Smooth muscle cell (in vitro differentiated cells): Measurements from ENCODE around the gene MYRIP. TPM values are rescaled to one million over a fixed set of nuclear protein-coding genes. Genes with fewer than 3 reads are reported as not detected.

Experiments used
- DNase-seq: peaks from one replicate; lab custom pipeline; 2025; ENCODE audit not compliant: unreplicated experiment; lab: John Stamatoyannopoulos, UW
- H2AFZ ChIP-seq: fragments of 200-600 bp; sonication (generic); 2 replicates; pipeline ENCODE4 v1.6.0; 2016; ENCODE audit warnings: antibody characterized with exemption, low read depth, mild to moderate bottlenecking
- H3F3A ChIP-seq: fragments of 200-600 bp; sonication (generic); 2 replicates; pipeline ENCODE4 v1.6.0; 2017; ENCODE audit warnings: antibody characterized with exemption, low read depth
- H3K27ac ChIP-seq: fragments of 200-600 bp; sonication (generic); 2 replicates; pipeline ENCODE4 v1.5.1; 2016; ENCODE audit warnings: low read depth, mild to moderate bottlenecking
- H3K27me3 ChIP-seq: fragments of 200-600 bp; sonication (generic); 2 replicates; pipeline ENCODE4 v1.6.1; 2016; ENCODE audit warnings: low read depth, mild to moderate bottlenecking
- H3K36me3 ChIP-seq: fragments of 200-600 bp; sonication (generic); 2 replicates; pipeline ENCODE4 v1.5.1; 2016; ENCODE audit warnings: low read depth
- H3K4me1 ChIP-seq: fragments of 200-600 bp; sonication (generic); 2 replicates; pipeline ENCODE4 v1.5.1; 2016; ENCODE audit warnings: low read depth
- H3K4me2 ChIP-seq: fragments of 200-600 bp; sonication (generic); 2 replicates; pipeline ENCODE4 v1.6.0; 2016; ENCODE audit warnings: mild to moderate bottlenecking
- H3K4me3 ChIP-seq: fragments of 200-600 bp; sonication (generic); 2 replicates; pipeline ENCODE4 v1.5.1; 2016; ENCODE audit warnings: mild to moderate bottlenecking
- H3K79me2 ChIP-seq: fragments of 200-600 bp; sonication (generic); 2 replicates; pipeline ENCODE4 v1.6.0; 2016; ENCODE audit warnings: low read depth, mild to moderate bottlenecking
- H3K9ac ChIP-seq: fragments of 200-600 bp; sonication (generic); 2 replicates; pipeline ENCODE4 v1.6.0; 2016; ENCODE audit warnings: low read depth
- H3K9me3 ChIP-seq: fragments of 200-600 bp; sonication (generic); replicated peaks from 2 replicates; pipeline ENCODE4 v1.5.1; 2016; ENCODE audit warnings: low read depth
- H4K20me1 ChIP-seq: fragments of 200-600 bp; sonication (generic); 2 replicates; pipeline ENCODE4 v1.6.0; 2016; ENCODE audit warnings: low read depth
- CTCF ChIP-seq: fragments of 200-600 bp; sonication (generic); IDR thresholded peaks from 2 replicates; pipeline ENCODE4 v1.5.1; 2017; ENCODE audit warnings: borderline replicate concordance, mild to moderate bottlenecking, antibody characterized with exemption; ENCODE audit not compliant: insufficient read depth, poor library complexity, severe bottlenecking
- whole genome bisulfite sequencing: methylation state at CpG from one replicate; pipeline ENCODE4 v1.1.7; 2016; ENCODE audit warnings: low lambda C conversion rate; 5-methylcytosine and 5-hydroxymethylcytosine counted together
- polyA plus RNA-seq: library from polyadenylated mRNA; unstranded; fragments of >200 nt; fragmentation: Nextera tagmentation; extraction: Ambion mirVana; gene quantifications from 2 replicates; pipeline ENCODE4 v1.2.1, GENCODE V29; 2016
- total RNA-seq: library from RNA; depleted of rRNA; stranded (reverse); fragments of >200 nt; gene quantifications from 2 replicates; pipeline ENCODE4 v1.2.3, GENCODE V29; 2014

MYRIP gene
- total and polyA plus RNA-seq, 2 experiments from 2014 or later, result not detected

- Histone ChIP-seq H3K9me3 (no peaks in the 10 kb centered on the region), H2AFZ (no peak overlapping the region), H3K79me2 (no peaks in the 10 kb centered on the region), H3K4me1 (no peaks in the 10 kb centered on the region), H3F3A (no peaks in the 10 kb centered on the region), H3K9ac (no peak overlapping the region), H3K36me3 (no peaks in the 10 kb centered on the region), H3K4me3 (no peak overlapping the region), H4K20me1 (no peaks in the 10 kb centered on the region), H3K27ac (no peak overlapping the region), H3K27me3 (no peaks in the 10 kb centered on the region), H3K4me2 (no peak overlapping the region)
- no peak for DNase-seq
- no peak for TF ChIP-seq CTCF
- 84% methylated on average over 3 of the region's 3 CpGs for WGBS
Observed at GRCh38 chr3:40181182-40181581, 371.8 kb downstream of the MYRIP start.

- no peaks in the 10 kb centered on the region for H3K4me1 ChIP-seq
- H3K4me3 ChIP-seq, result no peak overlapping the region
- H3K27ac ChIP-seq, result no peak overlapping the region
- no peaks in the 10 kb centered on the region for H4K20me1 ChIP-seq
- H3K27me3 ChIP-seq, result no peaks in the 10 kb centered on the region
- H3F3A ChIP-seq, result no peaks in the 10 kb centered on the region
- H3K79me2 ChIP-seq, result no peaks in the 10 kb centered on the region
- TF ChIP-seq CTCF, result no peak
- no peak overlapping the region for H3K4me2 ChIP-seq
- no peak overlapping the region for H2AFZ ChIP-seq
- H3K36me3 ChIP-seq, result no peaks in the 10 kb centered on the region
- H3K9me3 ChIP-seq, result no peaks in the 10 kb centered on the region
- DNase-seq, result no peak
- H3K9ac ChIP-seq, result no peak overlapping the region
- WGBS, result 80% methylated on average over 10 of the region's 10 CpGs
Observed at GRCh38 chr3:40185029-40185695, 375.8 kb downstream of the MYRIP start.

- Histone ChIP-seq H3K27ac (no peak overlapping the region), H3K79me2 (no peaks in the 10 kb centered on the region), H3K9me3 (no peaks in the 10 kb centered on the region), H3K4me3 (no peak overlapping the region), H3K36me3 (no peaks in the 10 kb centered on the region), H3K27me3 (no peaks in the 10 kb centered on the region), H3K4me2 (no peak overlapping the region), H4K20me1 (no peaks in the 10 kb centered on the region), H3F3A (no peaks in the 10 kb centered on the region), H2AFZ (no peak overlapping the region), H3K4me1 (no peaks in the 10 kb centered on the region), H3K9ac (no peak overlapping the region)
- no peak for TF ChIP-seq CTCF
- WGBS, result 81% methylated on average over 2 of the region's 2 CpGs
- no peak for DNase-seq
Observed at GRCh38 chr3:40186508-40186907, 377.1 kb downstream of the MYRIP start.

- Histone ChIP-seq H3K27me3 (no peaks in the 10 kb centered on the region), H3K36me3 (no peaks in the 10 kb centered on the region), H3K4me1 (no peaks in the 10 kb centered on the region), H3K27ac (no peak overlapping the region), H3F3A (no peaks in the 10 kb centered on the region), H4K20me1 (no peaks in the 10 kb centered on the region), H3K4me2 (no peak overlapping the region), H3K9ac (no peak overlapping the region), H3K9me3 (no peaks in the 10 kb centered on the region), H3K4me3 (no peak overlapping the region), H3K79me2 (no peaks in the 10 kb centered on the region), H2AFZ (no peak overlapping the region)
- 80% methylated on average over 3 of the region's 3 CpGs for WGBS
- DNase-seq, result no peak
- no peak for TF ChIP-seq CTCF
Observed at GRCh38 chr3:40187945-40188344, 378.5 kb downstream of the MYRIP start.
